Neural cell (in vitro differentiated cells): ENCODE results near the gene ME3. TPM values are rescaled to one million over a fixed set of nuclear protein-coding genes. Genes with fewer than 3 reads are reported as not detected.

Experiments
- H2AFZ ChIP-seq: fragments of 200-600, 300-800 bp; sonication (generic), shearing (Covaris generic); 2 replicates; pipeline ENCODE4 v1.6.0; 2014; ENCODE audit warnings: low read depth, mild to moderate bottlenecking, antibody characterized with exemption, low read length, moderate library complexity
- H3F3A ChIP-seq: fragments of 200-600 bp; shearing (Covaris generic); 2 replicates; pipeline ENCODE4 v1.6.1; 2016; ENCODE audit warnings: mild to moderate bottlenecking, moderate library complexity, mixed read lengths, antibody characterized with exemption, low read length; ENCODE audit not compliant: insufficient read depth, poor library complexity, severe bottlenecking
- H3K27ac ChIP-seq: fragments of 200-600, 300-800 bp; sonication (generic), shearing (Covaris generic); 2 replicates; pipeline ENCODE4 v1.5.1; 2014; ENCODE audit warnings: mild to moderate bottlenecking, low read length, moderate library complexity
- H3K27me3 ChIP-seq: fragments of 300-800, 200-600 bp; sonication (generic), shearing (Covaris generic); 2 replicates; pipeline ENCODE4 v1.6.0; 2014; ENCODE audit warnings: mild to moderate bottlenecking, low read depth, low read length, moderate library complexity; ENCODE audit not compliant: insufficient read depth
- H3K36me3 ChIP-seq: fragments of 300-800, 200-600 bp; sonication (generic), shearing (Covaris generic); 2 replicates; pipeline ENCODE4 v1.5.1; 2014; ENCODE audit warnings: mild to moderate bottlenecking, antibody characterized with exemption, low read length, moderate library complexity; ENCODE audit not compliant: insufficient read depth
- H3K4me2 ChIP-seq: fragments of 300-800, 200-600 bp; sonication (generic), shearing (Covaris generic); 2 replicates; pipeline ENCODE4 v1.6.0; 2014; ENCODE audit warnings: mild to moderate bottlenecking, low read length
- H3K4me3 ChIP-seq: fragments of 300-800, 200-600 bp; sonication (generic), shearing (Covaris generic); 2 replicates; pipeline ENCODE4 v1.5.1; 2014; ENCODE audit warnings: mild to moderate bottlenecking, low read length, moderate library complexity
- H3K79me2 ChIP-seq: fragments of 200-600 bp; shearing (Covaris generic); replicated peaks from 2 replicates; pipeline ENCODE4 v1.6.0; 2014; ENCODE audit warnings: mild to moderate bottlenecking, low read length, moderate library complexity; ENCODE audit not compliant: insufficient read depth
- H3K9ac ChIP-seq: fragments of 300-800, 200-600 bp; sonication (generic), shearing (Covaris generic); 2 replicates; pipeline ENCODE4 v1.6.1; 2016; ENCODE audit warnings: mild to moderate bottlenecking, low read length, mixed read lengths
- H3K9me2 ChIP-seq: fragments of 200-600 bp; shearing (Covaris generic); 2 replicates; pipeline ENCODE4 v1.6.1; 2016; ENCODE audit warnings: mild to moderate bottlenecking, low read length, mixed read lengths; ENCODE audit not compliant: insufficient read depth
- H3K9me3 ChIP-seq: fragments of 200-600, 300-800 bp; sonication (generic), shearing (Covaris generic); 2 replicates; pipeline ENCODE4 v1.6.1; 2016; ENCODE audit warnings: mild to moderate bottlenecking, mixed run types, low read length, moderate library complexity, mixed read lengths
- H4K20me1 ChIP-seq: fragments of 200-600 bp; shearing (Covaris generic); 2 replicates; pipeline ENCODE4 v1.6.1; 2016; ENCODE audit warnings: mild to moderate bottlenecking, mixed run types; ENCODE audit not compliant: insufficient read depth
- CTCF ChIP-seq: fragments of 450-650 bp; IDR thresholded peaks from 2 replicates; pipeline ENCODE4 v1.5.1; 2014; ENCODE audit warnings: antibody characterized with exemption, mild to moderate bottlenecking, moderate library complexity; ENCODE audit not compliant: poor library complexity, severe bottlenecking
- EP300 ChIP-seq: fragments of 450-650 bp; conservative IDR thresholded peaks from 2 replicates; pipeline ENCODE4 v1.6.1; 2014; ENCODE audit warnings: antibody characterized with exemption, mild to moderate bottlenecking, moderate library complexity; ENCODE audit not compliant: poor library complexity, severe bottlenecking
- EZH2 ChIP-seq: fragments of 200-600, 300-800 bp; shearing (Covaris generic), sonication (generic); IDR thresholded peaks from 2 replicates; pipeline ENCODE4 v1.6.1; 2014; ENCODE audit warnings: antibody characterized with exemption, low read length, borderline replicate concordance, mild to moderate bottlenecking; ENCODE audit not compliant: insufficient read depth, poor library complexity, severe bottlenecking
- MXI1 ChIP-seq: fragments of 450-650 bp; conservative IDR thresholded peaks from 2 replicates; pipeline ENCODE4 v1.6.1; 2014; ENCODE audit warnings: antibody characterized with exemption, mild to moderate bottlenecking; ENCODE audit not compliant: poor library complexity, severe bottlenecking
- POLR2AphosphoS5 ChIP-seq: IDR thresholded peaks from 2 replicates; pipeline ENCODE4 v1.6.1; 2012
- RAD21 ChIP-seq: fragments of 450-650 bp; conservative IDR thresholded peaks from 2 replicates; pipeline ENCODE4 v1.6.1; 2014; ENCODE audit warnings: antibody characterized with exemption, mild to moderate bottlenecking, moderate library complexity
- SMC3 ChIP-seq: fragments of 450-650 bp; conservative IDR thresholded peaks from 2 replicates; pipeline ENCODE4 v1.6.1; 2014; ENCODE audit warnings: antibody characterized with exemption, mild to moderate bottlenecking, moderate library complexity; ENCODE audit not compliant: poor library complexity
- TAF1 ChIP-seq: IDR thresholded peaks from 2 replicates; pipeline ENCODE4 v1.6.1; 2012; ENCODE audit warnings: low read depth
- polyA plus RNA-seq: library from polyadenylated mRNA; depleted of rRNA; stranded (reverse); fragments of >200 nt; gene quantifications from 2 replicates; pipeline ENCODE4 v1.2.3, GENCODE V29; 2014
- TF ChIP-seq, protein P1 (sequence below): IDR thresholded peaks from 2 replicates; pipeline ENCODE4 v1.6.1; 2012; ENCODE audit warnings: borderline replicate concordance

ME3 gene
- polyA plus RNA-seq, 1 donor from 2014 or later: 2.1 TPM

- H3K4me2 ChIP-seq: no peak overlapping the region
- TF ChIP-seq POLR2AphosphoS5 (no peak), TAF1 (no peak), SMC3 (no peak), RAD21 (no peak), CTCF (no peak), EP300 (no peak), EZH2 (no peak), MXI1 (no peak)
- TF ChIP-seq, protein P1, sequence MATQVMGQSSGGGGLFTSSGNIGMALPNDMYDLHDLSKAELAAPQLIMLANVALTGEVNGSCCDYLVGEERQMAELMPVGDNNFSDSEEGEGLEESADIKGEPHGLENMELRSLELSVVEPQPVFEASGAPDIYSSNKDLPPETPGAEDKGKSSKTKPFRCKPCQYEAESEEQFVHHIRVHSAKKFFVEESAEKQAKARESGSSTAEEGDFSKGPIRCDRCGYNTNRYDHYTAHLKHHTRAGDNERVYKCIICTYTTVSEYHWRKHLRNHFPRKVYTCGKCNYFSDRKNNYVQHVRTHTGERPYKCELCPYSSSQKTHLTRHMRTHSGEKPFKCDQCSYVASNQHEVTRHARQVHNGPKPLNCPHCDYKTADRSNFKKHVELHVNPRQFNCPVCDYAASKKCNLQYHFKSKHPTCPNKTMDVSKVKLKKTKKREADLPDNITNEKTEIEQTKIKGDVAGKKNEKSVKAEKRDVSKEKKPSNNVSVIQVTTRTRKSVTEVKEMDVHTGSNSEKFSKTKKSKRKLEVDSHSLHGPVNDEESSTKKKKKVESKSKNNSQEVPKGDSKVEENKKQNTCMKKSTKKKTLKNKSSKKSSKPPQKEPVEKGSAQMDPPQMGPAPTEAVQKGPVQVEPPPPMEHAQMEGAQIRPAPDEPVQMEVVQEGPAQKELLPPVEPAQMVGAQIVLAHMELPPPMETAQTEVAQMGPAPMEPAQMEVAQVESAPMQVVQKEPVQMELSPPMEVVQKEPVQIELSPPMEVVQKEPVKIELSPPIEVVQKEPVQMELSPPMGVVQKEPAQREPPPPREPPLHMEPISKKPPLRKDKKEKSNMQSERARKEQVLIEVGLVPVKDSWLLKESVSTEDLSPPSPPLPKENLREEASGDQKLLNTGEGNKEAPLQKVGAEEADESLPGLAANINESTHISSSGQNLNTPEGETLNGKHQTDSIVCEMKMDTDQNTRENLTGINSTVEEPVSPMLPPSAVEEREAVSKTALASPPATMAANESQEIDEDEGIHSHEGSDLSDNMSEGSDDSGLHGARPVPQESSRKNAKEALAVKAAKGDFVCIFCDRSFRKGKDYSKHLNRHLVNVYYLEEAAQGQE: no peak
- H3K9ac ChIP-seq: no peak overlapping the region
- no peaks in the 10 kb centered on the region for H3K9me3 ChIP-seq
- H3K27me3 ChIP-seq: no peaks in the 10 kb centered on the region
- H3K27ac ChIP-seq: no peak overlapping the region
- no peak overlapping the region for H3K4me3 ChIP-seq
- no peak overlapping the region for H2AFZ ChIP-seq
- no peaks in the 10 kb centered on the region for H3K9me2 ChIP-seq
- no peaks in the 10 kb centered on the region for H3F3A ChIP-seq
- H3K36me3 ChIP-seq: no peaks in the 10 kb centered on the region
- no peaks in the 10 kb centered on the region for H3K79me2 ChIP-seq
- H4K20me1 ChIP-seq: no peaks in the 10 kb centered on the region
Measured at GRCh38 chr11:86459002-86459385, 213.4 kb downstream of the ME3 start.

- Histone ChIP-seq H3K9me3 (no peaks in the 10 kb centered on the region), H3K9me2 (no peaks in the 10 kb centered on the region), H3K9ac (no peak overlapping the region), H3K4me3 (no peak overlapping the region), H3K36me3 (no peaks in the 10 kb centered on the region), H3F3A (no peaks in the 10 kb centered on the region), H3K79me2 (no peaks in the 10 kb centered on the region), H3K27me3 (no peaks in the 10 kb centered on the region), H3K4me2 (no peak overlapping the region), H2AFZ (no peak overlapping the region), H4K20me1 (no peaks in the 10 kb centered on the region), H3K27ac (no peak overlapping the region)
- TF ChIP-seq CTCF (no peak), TAF1 (no peak), MXI1 (no peak), EZH2 (no peak), POLR2AphosphoS5 (no peak), SMC3 (no peak), RAD21 (no peak), EP300 (no peak)
- TF ChIP-seq, protein P1: no peak
Measured at GRCh38 chr11:86458294-86459001, 214.0 kb downstream of the ME3 start.
